Endothelial cell (in vitro differentiated cells): Measurements from ENCODE around the gene OSBPL10. TPM values are rescaled to one million over a fixed set of nuclear protein-coding genes. Genes with fewer than 3 reads are reported as not detected.

Experiments
- DNase-seq: peaks from one replicate; pipeline ENCODE4 v3.0.0; 2021; ENCODE audit warnings: low spot score
- H3K27ac Mint-ChIP-seq: one replicate; pipeline ENCODE4 v1.8.0; 2021; ENCODE audit warnings: mixed read lengths, inconsistent platforms; ENCODE audit not compliant: unreplicated experiment
- H3K27me3 Mint-ChIP-seq: one replicate; pipeline ENCODE4 v1.8.0; 2021; ENCODE audit warnings: mild to moderate bottlenecking, moderate library complexity, mixed read lengths, inconsistent platforms; ENCODE audit not compliant: unreplicated experiment
- H3K36me3 Mint-ChIP-seq: one replicate; pipeline ENCODE4 v1.8.0; 2021; ENCODE audit warnings: mild to moderate bottlenecking, low read depth, mixed read lengths, inconsistent platforms; ENCODE audit not compliant: unreplicated experiment
- H3K4me1 Mint-ChIP-seq: one replicate; pipeline ENCODE4 v1.8.0; 2021; ENCODE audit warnings: mild to moderate bottlenecking, mixed read lengths, inconsistent platforms; ENCODE audit not compliant: unreplicated experiment
- H3K4me3 Mint-ChIP-seq: one replicate; pipeline ENCODE4 v1.8.0; 2021; ENCODE audit warnings: mild to moderate bottlenecking, mixed read lengths, inconsistent platforms; ENCODE audit not compliant: unreplicated experiment
- H3K9me3 Mint-ChIP-seq: one replicate; pipeline ENCODE4 v1.8.0; 2021; ENCODE audit warnings: mixed read lengths, inconsistent platforms; ENCODE audit not compliant: unreplicated experiment
- total RNA-seq: library from RNA; stranded (reverse); fragmentation: NEBNext Ultra II Directional; extraction: Animal tissue kit (Norgen Biotek cat#: 25700); gene quantifications from one replicate; pipeline ENCODE4 v1.2.1, GENCODE V29; 2021; ENCODE audit not compliant: unreplicated experiment
- TF ChIP-seq, protein P1 (sequence below): fragments of 200-600 bp; sonication (generic); IDR thresholded peaks from one replicate; pipeline ENCODE4 v1.5.0; 2021; ENCODE audit warnings: antibody characterized with exemption; ENCODE audit not compliant: unreplicated experiment

Gene OSBPL10
- total RNA-seq, 1 donor from 2014 or later = 61.0 TPM

DNA sequence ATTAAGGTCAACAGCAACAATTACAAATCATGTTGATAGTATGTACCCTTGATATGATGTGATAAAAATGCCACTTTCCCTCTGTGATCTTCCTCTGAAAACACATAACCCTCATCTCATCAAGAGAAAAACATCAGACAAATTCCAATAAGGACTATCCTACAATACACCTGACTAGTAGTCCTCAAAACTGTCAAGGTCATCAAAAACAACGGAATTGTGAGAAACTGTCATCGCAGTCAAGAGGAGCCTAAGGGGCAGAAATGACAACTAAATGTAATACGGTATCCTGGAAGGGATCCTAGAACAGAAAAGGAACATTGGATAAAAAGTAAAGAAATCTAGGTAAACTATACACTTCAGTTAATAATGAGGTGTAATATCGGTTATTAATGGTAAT is 59.2 kb downstream of the OSBPL10 start:
- Mint-ChIP-seq H3K27ac (no peak overlapping the region), H3K4me3 (no peak overlapping the region), H3K36me3 (peaks cover 15% of the 10 kb centered on the region), H3K27me3 (peaks cover 3% of the 10 kb centered on the region), H3K9me3 (no peaks in the 10 kb centered on the region), H3K4me1 (peaks cover 29% of the 10 kb centered on the region)
- DNase-seq = no peak
- TF ChIP-seq, protein P1, sequence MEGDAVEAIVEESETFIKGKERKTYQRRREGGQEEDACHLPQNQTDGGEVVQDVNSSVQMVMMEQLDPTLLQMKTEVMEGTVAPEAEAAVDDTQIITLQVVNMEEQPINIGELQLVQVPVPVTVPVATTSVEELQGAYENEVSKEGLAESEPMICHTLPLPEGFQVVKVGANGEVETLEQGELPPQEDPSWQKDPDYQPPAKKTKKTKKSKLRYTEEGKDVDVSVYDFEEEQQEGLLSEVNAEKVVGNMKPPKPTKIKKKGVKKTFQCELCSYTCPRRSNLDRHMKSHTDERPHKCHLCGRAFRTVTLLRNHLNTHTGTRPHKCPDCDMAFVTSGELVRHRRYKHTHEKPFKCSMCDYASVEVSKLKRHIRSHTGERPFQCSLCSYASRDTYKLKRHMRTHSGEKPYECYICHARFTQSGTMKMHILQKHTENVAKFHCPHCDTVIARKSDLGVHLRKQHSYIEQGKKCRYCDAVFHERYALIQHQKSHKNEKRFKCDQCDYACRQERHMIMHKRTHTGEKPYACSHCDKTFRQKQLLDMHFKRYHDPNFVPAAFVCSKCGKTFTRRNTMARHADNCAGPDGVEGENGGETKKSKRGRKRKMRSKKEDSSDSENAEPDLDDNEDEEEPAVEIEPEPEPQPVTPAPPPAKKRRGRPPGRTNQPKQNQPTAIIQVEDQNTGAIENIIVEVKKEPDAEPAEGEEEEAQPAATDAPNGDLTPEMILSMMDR = no peak

DNA sequence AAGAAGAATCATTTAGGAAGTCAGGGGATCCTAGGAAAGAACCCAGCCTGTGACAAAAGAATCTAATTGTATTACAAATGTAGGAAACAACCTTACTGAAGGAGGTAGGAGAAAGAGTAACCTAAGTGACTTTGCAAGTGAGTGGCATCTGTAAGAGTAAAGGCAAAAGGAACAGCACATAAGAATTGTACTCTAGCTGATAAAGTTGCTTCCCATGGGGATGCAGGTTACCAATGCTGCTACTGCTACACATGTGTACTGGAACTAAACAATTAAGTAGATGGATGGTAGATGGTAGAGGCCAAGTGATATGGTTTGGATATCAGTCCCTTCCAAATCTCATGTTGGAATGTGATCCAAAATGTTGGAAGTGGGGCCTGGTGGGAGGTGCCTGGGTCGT is 60.8 kb downstream of the OSBPL10 start:
- H3K36me3 Mint-ChIP-seq = peaks cover 15% of the 10 kb centered on the region
- no peak overlapping the region for H3K4me3 Mint-ChIP-seq
- peak overlapping the region; percentile 44 for H3K27ac Mint-ChIP-seq
- TF ChIP-seq, protein P1 = no peak
- DNase-seq = no peak
- H3K9me3 Mint-ChIP-seq = no peaks in the 10 kb centered on the region
- peaks cover 37% of the 10 kb centered on the region for H3K4me1 Mint-ChIP-seq
- peaks cover 3% of the 10 kb centered on the region for H3K27me3 Mint-ChIP-seq

DNA sequence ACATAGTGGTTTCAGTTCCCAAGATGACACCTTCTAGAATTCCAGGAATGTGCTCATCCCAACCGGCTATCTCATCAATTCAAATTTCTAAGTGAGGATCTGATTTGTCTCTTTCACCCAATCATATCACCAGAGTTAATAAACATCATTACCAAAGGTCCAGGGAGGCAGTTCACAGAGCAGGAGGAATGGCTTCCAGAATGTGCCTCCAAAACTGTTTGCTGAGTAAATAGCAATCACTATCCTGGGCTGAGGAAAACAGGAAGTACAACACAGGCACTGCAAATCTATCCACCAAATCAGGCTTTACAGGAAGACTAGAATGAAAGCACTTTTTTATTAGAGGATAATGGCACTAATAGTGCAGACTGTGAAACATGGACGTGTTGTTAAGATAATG is 61.5 kb downstream of the OSBPL10 start:
- H3K27me3 Mint-ChIP-seq = peaks cover 3% of the 10 kb centered on the region
- no peaks in the 10 kb centered on the region for H3K9me3 Mint-ChIP-seq
- H3K36me3 Mint-ChIP-seq = peaks cover 19% of the 10 kb centered on the region
- no peak for DNase-seq
- TF ChIP-seq, protein P1 = no peak
- no peak overlapping the region for H3K4me3 Mint-ChIP-seq
- H3K27ac Mint-ChIP-seq = peak overlapping the region; percentile 44
- H3K4me1 Mint-ChIP-seq = peaks cover 34% of the 10 kb centered on the region

DNA sequence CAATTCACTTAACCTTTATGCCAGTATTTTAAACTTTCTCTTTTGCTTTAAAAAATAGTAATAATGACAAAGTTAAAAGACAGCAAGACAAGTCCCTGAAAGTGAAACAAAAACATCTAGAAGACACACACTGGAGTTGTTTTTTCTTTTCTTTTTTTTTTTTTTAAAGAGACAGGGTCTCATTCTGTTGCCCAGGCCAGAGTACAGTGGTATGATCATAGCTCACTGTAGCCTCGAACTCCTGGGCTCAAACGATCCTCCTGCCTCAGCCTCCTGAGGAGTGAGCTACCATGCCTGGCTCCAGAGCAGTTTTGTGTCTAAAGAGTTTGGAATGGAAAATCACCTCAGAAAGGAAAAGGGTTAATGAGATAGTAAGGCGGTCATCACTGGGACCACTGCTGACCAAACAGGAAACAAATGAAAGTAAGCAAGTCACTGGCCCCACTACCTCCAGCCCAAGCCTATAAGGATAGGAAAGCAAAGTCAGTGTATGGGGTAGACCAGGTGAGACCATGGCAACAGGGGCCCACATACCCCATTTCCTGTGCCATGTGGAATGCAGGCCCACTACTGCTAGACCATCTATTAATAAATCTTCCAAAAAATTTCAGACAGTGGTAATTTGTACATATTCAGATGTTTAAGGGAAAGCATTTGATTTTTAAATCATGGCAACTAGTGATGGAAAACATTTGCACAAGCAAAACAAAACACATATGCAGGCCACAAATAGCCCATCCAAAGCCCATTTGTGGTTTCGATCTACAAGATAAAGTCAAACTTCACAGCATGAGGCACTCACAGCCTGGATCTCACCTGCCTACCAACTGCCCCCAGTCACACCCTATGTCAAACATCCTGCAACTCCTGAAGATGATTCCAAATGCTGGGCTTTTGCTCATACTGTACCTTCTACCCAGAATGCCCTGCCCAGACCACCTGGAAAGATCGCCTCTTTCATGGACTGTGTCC is 62.6 kb downstream of the OSBPL10 start:
- Mint-ChIP-seq H3K4me3 (no peak overlapping the region), H3K36me3 (peaks cover 19% of the 10 kb centered on the region), H3K27me3 (peaks cover 3% of the 10 kb centered on the region), H3K4me1 (peaks cover 34% of the 10 kb centered on the region), H3K27ac (peak overlapping the region; percentile 44), H3K9me3 (no peaks in the 10 kb centered on the region)
- DNase-seq = no peak
- TF ChIP-seq, protein P1 = no peak
